Kidney epithelial cell (primary cell): ENCODE results near the gene NFKB2. TPM values are rescaled to one million over a fixed set of nuclear protein-coding genes. Genes with fewer than 3 reads are reported as not detected.
A peak's percentile ranks its signal among the peaks of the same experiment; 100 is the strongest.

Experiments
- DNase-seq: peaks from one replicate; pipeline ENCODE4 v3.0.0-alpha.2; 2010; ENCODE audit warnings: low read depth
- H3K27me3 ChIP-seq: 2 replicates; pipeline ENCODE4 v1.6.0; 2011; ENCODE audit warnings: low read length; ENCODE audit not compliant: control insufficient read depth, insufficient read depth
- H3K36me3 ChIP-seq: 2 replicates; pipeline ENCODE4 v1.5.1; 2011; ENCODE audit warnings: low read length; ENCODE audit not compliant: control insufficient read depth, insufficient read depth
- H3K4me3 ChIP-seq: 2 replicates; pipeline ENCODE4 v1.5.1; 2011; ENCODE audit warnings: low read depth, mild to moderate bottlenecking, control low read depth, low read length
- CTCF ChIP-seq: IDR thresholded peaks from 2 replicates; pipeline ENCODE4 v1.5.1; 2011; ENCODE audit warnings: mild to moderate bottlenecking, moderate library complexity, low read length, control low read depth, inconsistent platforms; ENCODE audit not compliant: insufficient read depth, poor library complexity, severe bottlenecking
- total RNA-seq: library from RNA; depleted of rRNA; stranded (reverse); fragments of >200 nt; gene quantifications from 2 replicates; pipeline ENCODE4 v1.2.3, GENCODE V29; 2015

Gene NFKB2
- total RNA-seq, 1 donor from 2014 or later: 83.6 TPM

- no peaks in the 10 kb centered on the region for H3K27me3 ChIP-seq
Observed at GRCh38 chr10:102367441-102367840, 28.1 kb upstream of the NFKB2 start.

GRCh38 chr10:102368077-102368476 lies 27.4 kb upstream of the NFKB2 start:
- DNase-seq: peak; percentile 7
- Histone ChIP-seq H3K27me3 (no peaks in the 10 kb centered on the region), H3K4me3 (no peak overlapping the region), H3K36me3 (peaks cover 11% of the 10 kb centered on the region)
- no peak for TF ChIP-seq CTCF

More at GRCh38 chr10:102367441-102367840, 28.1 kb upstream of the NFKB2 start:
- H3K4me3 ChIP-seq: no peak overlapping the region
- H3K36me3 ChIP-seq: peaks cover 11% of the 10 kb centered on the region
- DNase-seq: no peak
- no peak for TF ChIP-seq CTCF

GRCh38 chr10:102371295-102371694 lies 24.2 kb upstream of the NFKB2 start:
- Histone ChIP-seq H3K27me3 (no peaks in the 10 kb centered on the region), H3K36me3 (peaks cover 11% of the 10 kb centered on the region), H3K4me3 (no peak overlapping the region)
- no peak for TF ChIP-seq CTCF
- DNase-seq: no peak

- Histone ChIP-seq H3K27me3 (no peaks in the 10 kb centered on the region), H3K4me3 (no peak overlapping the region), H3K36me3 (peaks cover 8% of the 10 kb centered on the region)
- peak; percentile 3 for TF ChIP-seq CTCF
- DNase-seq: no peak
Observed at GRCh38 chr10:102375250-102375649, 20.3 kb upstream of the NFKB2 start.

GRCh38 chr10:102375867-102376266 lies 19.6 kb upstream of the NFKB2 start:
- H3K36me3 ChIP-seq: peaks cover 4% of the 10 kb centered on the region
- H3K4me3 ChIP-seq: no peak overlapping the region
- no peak for TF ChIP-seq CTCF
- H3K27me3 ChIP-seq: no peaks in the 10 kb centered on the region
- DNase-seq: no peak

- Histone ChIP-seq H3K27me3 (no peaks in the 10 kb centered on the region), H3K36me3 (peaks cover 3% of the 10 kb centered on the region), H3K4me3 (no peak overlapping the region)
- TF ChIP-seq CTCF: no peak
- DNase-seq: no peak
Observed at GRCh38 chr10:102376901-102377300, 18.6 kb upstream of the NFKB2 start.
